ENCODE data around the gene SPAG5. TPM values are rescaled to one million over a fixed set of nuclear protein-coding genes. Genes with fewer than 3 reads are reported as not detected.
A peak's percentile ranks its signal among the peaks of the same experiment; 100 is the strongest.

SPAG5 gene
- total RNA-seq, 6 donors from 2014 or later, result 4.4 to 34.6 (median 7.4) TPM

GRCh38 chr17:28548417-28549130, 50.3 kb downstream of the SPAG5 start:
- Histone ChIP-seq H3K9me3 (no peaks in the 10 kb centered on the region), H3K36me3 (peaks cover 0 to 15% (median 6%) of the 10 kb centered on the region in 4 donors), H3K27me3 (no peaks in the 10 kb centered on the region), H3K27ac (no peak overlapping the region), H3K4me3 (no peak overlapping the region), H3K4me1 (peaks cover 20 to 49% (median 24%) of the 10 kb centered on the region in 4 donors)
- WGBS, 2 donors, result 92 to 100% methylated on average over 1 to 6 of the region's 6 CpGs
- ATAC-seq (ENCODE audit: low FRiP score in 2 of 2) (no peak), DNase-seq (no peak)
- TF ChIP-seq CTCF (IDR thresholded peaks at IDR 0.05), result peak in 1 of 6 experiments; percentile 11
- TF ChIP-seq POLR2A (IDR thresholded peaks at IDR 0.05), result no peak
- TF ChIP-seq POLR2AphosphoS5 (IDR thresholded peaks at IDR 0.05), result no peak

- no peak for TF ChIP-seq POLR2AphosphoS5 (IDR thresholded peaks at IDR 0.05)
- no peak for TF ChIP-seq EP300 (IDR thresholded peaks at IDR 0.05)
- no peak for TF ChIP-seq POLR2A (IDR thresholded peaks at IDR 0.05)
- TF ChIP-seq CTCF (IDR thresholded peaks at IDR 0.05), result peak; percentile 87 to 98 (median 90)
- Histone ChIP-seq H3K27ac (peak overlapping the region in 3 of 4 donors; percentile 45 to 81 (median 67)), H3K4me3 (peak overlapping the region in 1 of 4 donors; percentile 2), H3K36me3 (peaks cover 0 to 11% (median 5%) of the 10 kb centered on the region in 4 donors), H3K27me3 (no peaks in the 10 kb centered on the region), H3K9me3 (no peaks in the 10 kb centered on the region), H3K4me1 (peaks cover 18 to 46% (median 22%) of the 10 kb centered on the region in 4 donors)
- peak; percentile 59 to 82 for DNase-seq
- ATAC-seq (ENCODE audit: low FRiP score in 2 of 2), result peak; percentile 77 to 80
- WGBS, 2 donors, result 65 to 86% methylated on average over 13 to 25 of the region's 26 CpGs
Measured at GRCh38 chr17:28547623-28548416, 51.0 kb downstream of the SPAG5 start.

GRCh38 chr17:28547096-28547622, 51.7 kb downstream of the SPAG5 start:
- Histone ChIP-seq H3K27me3 (no peaks in the 10 kb centered on the region), H3K27ac (peak overlapping the region in 3 of 4 donors; percentile 45 to 81 (median 67)), H3K4me1 (peaks cover 15 to 40% (median 18%) of the 10 kb centered on the region in 4 donors), H3K36me3 (peaks cover 0 to 11% (median 5%) of the 10 kb centered on the region in 4 donors), H3K4me3 (no peak overlapping the region), H3K9me3 (no peaks in the 10 kb centered on the region)
- DNase-seq (no peak), ATAC-seq (ENCODE audit: low FRiP score in 2 of 2) (no peak)
- 81 to 88% methylated on average over 2 to 14 of the region's 14 CpGs for WGBS, 2 donors
- TF ChIP-seq EP300 (IDR thresholded peaks at IDR 0.05), result no peak
- TF ChIP-seq CTCF (IDR thresholded peaks at IDR 0.05), result no peak
- no peak for TF ChIP-seq POLR2A (IDR thresholded peaks at IDR 0.05)
- TF ChIP-seq POLR2AphosphoS5 (IDR thresholded peaks at IDR 0.05), result no peak

GRCh38 chr17:28545787-28546415, 52.9 kb downstream of the SPAG5 start:
- ATAC-seq (ENCODE audit: low FRiP score in 2 of 2), result no peak
- H3K27ac ChIP-seq, result no peak overlapping the region
- WGBS, 2 donors, result 69 to 71% methylated on average over 4 to 6 of the region's 6 CpGs
- H3K4me3 ChIP-seq, result no peak overlapping the region
- no peaks in the 10 kb centered on the region for H3K27me3 ChIP-seq
- no peak for TF ChIP-seq POLR2AphosphoS5 (IDR thresholded peaks at IDR 0.05)
- TF ChIP-seq POLR2A (IDR thresholded peaks at IDR 0.05), result no peak
- no peak for TF ChIP-seq EP300 (IDR thresholded peaks at IDR 0.05)
- TF ChIP-seq CTCF (IDR thresholded peaks at IDR 0.05), result no peak
- no peaks in the 10 kb centered on the region for H3K9me3 ChIP-seq
- peaks cover 6 to 27% (median 8%) of the 10 kb centered on the region in 4 donors for H3K4me1 ChIP-seq
- peaks cover 0 to 11% (median 5%) of the 10 kb centered on the region in 4 donors for H3K36me3 ChIP-seq
- DNase-seq, result no peak
